Astrocyte (in vitro differentiated cells and primary cell): Measurements from ENCODE around the gene PPM1K.

ENCODE experiments used
- CTCF ChIP-seq: IDR thresholded peaks from 2 replicates; pipeline ENCODE4 v1.5.1; 2011; ENCODE audit warnings: low read depth, mild to moderate bottlenecking, inconsistent platforms, low read length, moderate library complexity; ENCODE audit not compliant: insufficient read depth
- EZH2 ChIP-seq: IDR thresholded peaks from 2 replicates; pipeline ENCODE4 v1.6.1; 2012; ENCODE audit warnings: mild to moderate bottlenecking, low read length, inconsistent platforms; ENCODE audit not compliant: insufficient read depth

- TF ChIP-seq CTCF = no peak
- no peak for TF ChIP-seq EZH2
Measured at GRCh38 chr4:88276952-88277710, 7.2 kb downstream of the PPM1K start.
